PFSK-1 (cell line): Measurements from ENCODE around the gene TBXA2R.

Source experiments
- FOXP2 ChIP-seq: optimal IDR thresholded peaks from 2 replicates; pipeline ENCODE3; 2011; ENCODE audit warnings: borderline replicate concordance, control low read depth, inconsistent platforms; ENCODE audit not compliant: insufficient read depth; ENCODE audit errors: extremely low read length, extremely low read depth
- POLR2AphosphoS5 ChIP-seq: IDR thresholded peaks from 2 replicates; pipeline ENCODE4 v1.6.1; 2012; ENCODE audit warnings: low read depth, mild to moderate bottlenecking, control low read depth, low read length, moderate library complexity
- REST ChIP-seq, 2 experiments: IDR thresholded peaks; 2 replicates each; pipeline versions ENCODE4 v1.6.1 to v1.8.0; 2011 to 2012; ENCODE audit warnings: low read depth in 2 of 2, low read length in 2 of 2, control low read depth in 1 of 2, inconsistent platforms in 1 of 2, mild to moderate bottlenecking in 1 of 2, moderate library complexity in 1 of 2; ENCODE audit not compliant: insufficient read depth in 1 of 2
- SIN3A ChIP-seq: IDR thresholded peaks from 2 replicates; pipeline ENCODE4 v1.6.1; 2012; ENCODE audit warnings: mild to moderate bottlenecking, low read length, moderate library complexity, borderline replicate concordance; ENCODE audit not compliant: insufficient read depth
- TAF1 ChIP-seq: IDR thresholded peaks from 2 replicates; pipeline ENCODE4 v1.6.1; 2012; ENCODE audit warnings: low read length, control low read depth, borderline replicate concordance; ENCODE audit not compliant: insufficient read depth

TBXA2R gene

GRCh38 chr19:3617463-3617862 is 10.8 kb upstream of the TBXA2R start:
- TF ChIP-seq POLR2AphosphoS5 (no peak), REST (IDR thresholded peaks at IDR 0.05; ENCODE audit: insufficient read depth in 1 of 2, low read depth in 2 of 2, low read length in 2 of 2) (no peak), FOXP2 (no peak), TAF1 (no peak), SIN3A (no peak)

DNA sequence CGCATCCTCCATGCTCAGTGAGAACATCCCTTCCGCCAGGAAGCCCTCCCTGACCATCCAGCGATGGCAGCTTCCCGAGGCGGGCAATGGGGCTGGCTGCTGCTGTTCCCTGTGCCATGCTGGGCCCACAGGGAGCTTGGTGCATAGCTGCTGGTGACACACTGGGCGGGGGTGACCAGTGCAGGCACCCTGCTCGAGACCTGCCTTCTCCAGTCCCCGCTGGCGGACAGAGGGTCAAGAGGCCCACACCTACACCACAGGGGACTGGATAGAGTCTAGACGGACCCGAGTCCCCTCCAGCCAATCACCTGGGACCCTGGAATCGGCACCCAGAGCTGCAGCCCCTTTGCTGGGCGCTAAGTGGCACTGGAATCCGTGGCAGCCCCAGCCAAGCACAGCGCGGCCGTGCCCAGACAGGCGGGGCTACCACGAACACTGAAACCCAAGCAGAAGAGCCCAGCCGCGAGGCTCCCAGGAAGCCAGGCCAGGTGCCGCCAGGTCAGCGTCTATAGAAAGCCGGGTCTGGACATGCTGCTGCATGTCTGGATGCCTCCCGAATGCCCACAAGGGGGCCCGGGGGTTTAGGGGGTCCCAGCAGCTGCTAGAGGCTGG is 9.0 kb upstream of the TBXA2R start:
- TF ChIP-seq SIN3A (no peak), POLR2AphosphoS5 (no peak)

- TF ChIP-seq SIN3A (no peak), FOXP2 (no peak), POLR2AphosphoS5 (no peak), TAF1 (no peak), REST (IDR thresholded peaks at IDR 0.05; ENCODE audit: insufficient read depth in 1 of 2, low read depth in 2 of 2, low read length in 2 of 2) (no peak)
Measured at GRCh38 chr19:3614858-3615505, 8.3 kb upstream of the TBXA2R start.

DNA sequence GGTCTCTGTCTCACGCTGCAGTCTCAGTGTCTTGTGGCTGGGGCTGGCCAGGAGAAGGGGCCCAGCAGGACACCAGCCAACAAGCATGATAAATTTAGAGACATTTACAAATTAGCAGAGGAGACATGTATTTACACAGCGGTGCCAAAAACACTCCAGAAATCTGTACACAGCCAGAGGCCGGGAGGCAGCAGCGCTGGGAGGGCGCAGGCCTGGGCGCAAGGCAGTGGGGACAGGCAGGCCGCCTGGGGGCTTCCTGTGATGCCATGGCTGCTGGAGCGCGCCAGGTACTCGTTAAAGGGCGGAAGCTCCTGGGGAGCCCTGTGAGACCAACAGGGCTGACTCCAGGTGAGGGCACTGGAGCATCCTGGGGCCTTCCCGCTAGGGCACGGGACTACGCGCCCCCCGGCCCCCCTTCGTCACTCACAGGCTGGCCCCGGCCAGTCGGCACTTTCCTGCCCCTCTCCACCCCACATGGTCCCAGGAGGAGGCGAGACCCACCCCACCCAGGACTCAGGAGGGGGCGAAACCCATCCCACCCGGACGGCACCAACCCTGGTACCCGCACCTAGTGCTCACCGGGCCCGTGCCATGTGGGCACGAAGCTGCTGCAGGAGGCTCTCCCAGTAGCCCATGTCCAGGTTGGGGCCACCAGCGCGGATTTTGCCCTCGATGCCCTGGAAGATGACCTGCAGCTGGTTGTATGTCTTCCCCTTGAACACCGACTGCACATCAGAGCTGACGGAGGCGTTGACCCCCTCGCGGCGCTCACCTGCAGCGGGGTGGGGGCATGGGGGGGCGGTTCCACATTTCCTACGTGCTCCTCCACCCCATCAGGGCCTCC is 7.4 kb upstream of the TBXA2R start:
- TF ChIP-seq REST (IDR thresholded peaks at IDR 0.05; ENCODE audit: insufficient read depth in 1 of 2, low read depth in 2 of 2, low read length in 2 of 2): no peak
- TF ChIP-seq FOXP2: no peak
- no peak for TF ChIP-seq TAF1
- TF ChIP-seq SIN3A: no peak
- TF ChIP-seq POLR2AphosphoS5: no peak

- no peak for TF ChIP-seq SIN3A
- TF ChIP-seq POLR2AphosphoS5: no peak
- no peak for TF ChIP-seq REST (IDR thresholded peaks at IDR 0.05; ENCODE audit: insufficient read depth in 1 of 2, low read depth in 2 of 2, low read length in 2 of 2)
- no peak for TF ChIP-seq TAF1
- TF ChIP-seq FOXP2: no peak
Measured at GRCh38 chr19:3612901-3613741, 6.4 kb upstream of the TBXA2R start.
